Mucosa of descending colon (tissue), 3 donors: Measurements from ENCODE around the gene PHF19. TPM values are rescaled to one million over a fixed set of nuclear protein-coding genes. Genes with fewer than 3 reads are reported as not detected.

Experiments used
- ATAC-seq: fragments of 200-7000 bp; cut with Tn5 transposase; one replicate; pipeline ENCODE4 v1.9.1; 2020; ENCODE audit warnings: mild to moderate bottlenecking, moderate library complexity
- DNase-seq, 3 donors: peaks; one replicate each; pipeline ENCODE4 v3.0.0-alpha.2; 2020
- H3K36me3 ChIP-seq: fragments of 200-600 bp; one replicate; pipeline ENCODE4 v1.8.0; 2021; ENCODE audit warnings: low read depth, mild to moderate bottlenecking
- H3K4me1 ChIP-seq: fragments of 200-600 bp; one replicate; pipeline ENCODE4 v1.8.0; 2021; ENCODE audit warnings: low read depth, mild to moderate bottlenecking
- H3K4me3 ChIP-seq: fragments of 200-600 bp; one replicate; pipeline ENCODE4 v1.8.0; 2021; ENCODE audit warnings: mild to moderate bottlenecking
- H3K9me3 ChIP-seq: fragments of 200-600 bp; one replicate; pipeline ENCODE4 v1.8.0; 2021; ENCODE audit warnings: mild to moderate bottlenecking
- CTCF ChIP-seq: fragments of 200-600 bp; IDR thresholded peaks from one replicate; pipeline ENCODE4 v1.8.0; 2022; ENCODE audit warnings: antibody characterized with exemption, mild to moderate bottlenecking
- intact Hi-C, 2 donors: fragments of 100-400 bp; cut with DNase I in 1 of 2; cut with micrococcal nuclease in 1 of 2; formaldehyde crosslinking; loops; one replicate each; pipeline versions ENCODE4 v1.11.0 to v1.11.1; 2022; cut with DNase I, micrococcal nuclease
- total RNA-seq, 3 donors: library from RNA; stranded (reverse); fragmentation: NEBNext Ultra II Directional in 2 of 3; extraction: Animal tissue kit (Norgen Biotek cat#: 25700) in 2 of 3; gene quantifications; one replicate each; pipeline versions ENCODE4 v1.2.1 to v1.2.4, GENCODE V29; 2021 to 2023
- donor health status: DM: no; HTN: no; CAD: no; lungs with moderate emphysema.
- donor health status: DM: no; HTN: no; CAD: no.
- donor health status: DM: no; HTN: yes; CAD: no.

Gene PHF19
- total RNA-seq, 3 donors from 2014 or later, result 9.8 to 33.6 (median 26.6) TPM

- no peak for ATAC-seq
- H3K4me1 ChIP-seq, result peaks cover 9% of the 10 kb centered on the region
- no peaks in the 10 kb centered on the region for H3K36me3 ChIP-seq
- DNase-seq, result no peak
- intact Hi-C loops, result no loop called here
- H3K9me3 ChIP-seq, result no peaks in the 10 kb centered on the region
- H3K4me3 ChIP-seq, result no peak overlapping the region
- TF ChIP-seq CTCF, result no peak
Observed at GRCh38 chr9:120865809-120866208, 11.2 kb downstream of the PHF19 start.

- no peak for DNase-seq
- Histone ChIP-seq H3K4me1 (peaks cover 9% of the 10 kb centered on the region), H3K4me3 (no peak overlapping the region), H3K9me3 (no peaks in the 10 kb centered on the region), H3K36me3 (no peaks in the 10 kb centered on the region)
- intact Hi-C loops, result no loop called here
- TF ChIP-seq CTCF, result no peak
- ATAC-seq, result no peak
Observed at GRCh38 chr9:120865176-120865575, 11.8 kb downstream of the PHF19 start.

GRCh38 chr9:120864719-120865118 lies 12.3 kb downstream of the PHF19 start:
- Histone ChIP-seq H3K9me3 (no peaks in the 10 kb centered on the region), H3K4me1 (peaks cover 9% of the 10 kb centered on the region), H3K4me3 (no peak overlapping the region), H3K36me3 (no peaks in the 10 kb centered on the region)
- ATAC-seq, result no peak
- TF ChIP-seq CTCF, result no peak
- no peak for DNase-seq
- intact Hi-C loops, result no loop called here

- TF ChIP-seq CTCF, result no peak
- no peaks in the 10 kb centered on the region for H3K36me3 ChIP-seq
- no peaks in the 10 kb centered on the region for H3K9me3 ChIP-seq
- DNase-seq, result no peak
- no peak overlapping the region for H3K4me3 ChIP-seq
- no peak for ATAC-seq
- H3K4me1 ChIP-seq, result peaks cover 4% of the 10 kb centered on the region
- intact Hi-C loops, result no loop called here
Observed at GRCh38 chr9:120863833-120864232, 13.2 kb downstream of the PHF19 start.

- no peak for TF ChIP-seq CTCF
- no peaks in the 10 kb centered on the region for H3K9me3 ChIP-seq
- DNase-seq, result no peak
- no peak for ATAC-seq
- H3K4me1 ChIP-seq, result no peaks in the 10 kb centered on the region
- H3K4me3 ChIP-seq, result no peak overlapping the region
- H3K36me3 ChIP-seq, result no peaks in the 10 kb centered on the region
- intact Hi-C loops, result no loop called here
Observed at GRCh38 chr9:120862452-120862851, 14.5 kb downstream of the PHF19 start.

- DNase-seq (no peak), ATAC-seq (no peak)
- intact Hi-C loops, result no loop called here
- no peak overlapping the region for H3K4me3 ChIP-seq
- H3K9me3 ChIP-seq, result no peaks in the 10 kb centered on the region
- no peaks in the 10 kb centered on the region for H3K36me3 ChIP-seq
- TF ChIP-seq CTCF, result no peak
- no peaks in the 10 kb centered on the region for H3K4me1 ChIP-seq
Observed at GRCh38 chr9:120861935-120862334, 15.1 kb downstream of the PHF19 start.
